Testis (tissue), 2 donors: ENCODE measurements around the gene KRT35.

ENCODE experiments used
- CTCF ChIP-seq, 3 experiments: fragments of 450-650 bp in 2 of 3; fragments of 200-600 bp in 1 of 3; sonication (generic) in 1 of 3; IDR thresholded peaks; one replicate each; pipeline ENCODE4 v1.5.1; 2016 to 2019; ENCODE audit warnings: antibody characterized with exemption in 3 of 3, mild to moderate bottlenecking in 2 of 3, moderate library complexity in 1 of 3
- POLR2A ChIP-seq: fragments of 450-650 bp; IDR thresholded peaks from one replicate; pipeline ENCODE4 v1.6.1; 2017; ENCODE audit warnings: antibody characterized with exemption, mild to moderate bottlenecking, moderate library complexity

DNA sequence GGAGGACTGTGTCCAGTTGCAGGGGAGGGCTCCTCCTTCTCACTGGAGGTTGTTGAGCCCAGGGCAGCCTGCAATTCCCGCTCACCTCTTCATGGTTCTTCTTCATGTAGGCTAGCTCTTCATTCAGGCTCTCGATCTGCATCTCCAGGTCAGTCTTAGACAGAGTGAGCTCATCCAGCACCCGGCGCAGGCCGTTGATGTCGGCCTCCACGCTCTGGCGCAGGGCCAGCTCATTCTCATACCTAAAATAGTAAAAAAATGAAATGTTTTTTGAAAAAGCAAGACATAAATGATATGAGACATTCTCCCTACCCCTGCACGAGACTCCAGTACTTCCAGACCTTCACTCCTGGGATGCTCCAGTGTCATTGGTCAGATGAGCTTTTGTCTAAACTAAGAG, 22.3 kb upstream of the KRT35 start:
- TF ChIP-seq CTCF (IDR thresholded peaks at IDR 0.05) (no peak), POLR2A (no peak)
